Left lobe of liver (tissue), 2 donors: ENCODE measurements around the gene SEC23A. TPM values are rescaled to one million over a fixed set of nuclear protein-coding genes. Genes with fewer than 3 reads are reported as not detected.
"Not testable (repeated sequence)": the region's sequence is repeated elsewhere in the genome, so short reads cannot be mapped to it uniquely, and the experiment has no call there.

Experiments
- ATAC-seq: fragments of 200-7000 bp; cut with Tn5 transposase; one replicate; pipeline ENCODE4 v1.9.1; 2020; ENCODE audit warnings: mild to moderate bottlenecking, moderate library complexity
- DNase-seq: peaks from one replicate; pipeline ENCODE4 v3.0.0-alpha.2; 2020; ENCODE audit warnings: low spot score
- total RNA-seq: library from RNA; stranded (reverse); gene quantifications from one replicate; pipeline ENCODE4 v1.2.1, GENCODE V29; 2021
- donor health status: DM: no; HTN: no; CAD: no; lungs with moderate emphysema.
- donor health status: DM: no; HTN: yes; CAD: no.

SEC23A gene
- total RNA-seq, 1 donor from 2014 or later, result 67.7 TPM

GRCh38 chr14:39094515-39094914, 8.5 kb downstream of the SEC23A start:
- no peak for DNase-seq
- no peak for ATAC-seq

GRCh38 chr14:39091716-39092115, 11.3 kb downstream of the SEC23A start:
- ATAC-seq (no peak), DNase-seq (no peak)

DNA sequence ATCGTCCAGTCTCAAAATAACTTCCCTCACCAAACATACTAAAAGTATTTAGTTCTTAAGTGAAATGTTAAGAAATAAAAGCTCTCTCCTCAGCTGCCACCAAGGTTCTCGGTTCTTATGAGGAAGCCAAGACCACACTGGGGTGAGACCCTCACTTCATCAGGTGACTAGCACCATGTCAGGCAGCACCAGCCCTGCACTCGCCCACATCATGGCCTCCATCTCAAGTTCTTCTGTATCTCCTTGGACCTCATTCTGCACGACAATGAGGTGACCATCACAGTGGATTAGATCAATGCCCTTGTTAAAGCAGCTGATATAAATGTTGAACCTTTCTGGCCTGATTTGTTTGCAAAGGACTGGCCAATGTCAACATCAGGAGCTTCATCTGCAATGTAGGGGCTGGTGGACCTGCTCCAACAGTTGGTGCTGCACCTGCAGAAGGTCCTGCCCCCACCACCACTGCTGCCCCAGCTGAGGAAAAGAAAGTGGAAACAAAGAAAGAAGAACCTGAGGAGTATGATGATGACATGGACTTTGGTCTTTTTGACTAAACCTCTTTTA, 12.4 kb downstream of the SEC23A start:
- ATAC-seq, result peak; percentile 95
- peak; percentile 62 for DNase-seq

DNA sequence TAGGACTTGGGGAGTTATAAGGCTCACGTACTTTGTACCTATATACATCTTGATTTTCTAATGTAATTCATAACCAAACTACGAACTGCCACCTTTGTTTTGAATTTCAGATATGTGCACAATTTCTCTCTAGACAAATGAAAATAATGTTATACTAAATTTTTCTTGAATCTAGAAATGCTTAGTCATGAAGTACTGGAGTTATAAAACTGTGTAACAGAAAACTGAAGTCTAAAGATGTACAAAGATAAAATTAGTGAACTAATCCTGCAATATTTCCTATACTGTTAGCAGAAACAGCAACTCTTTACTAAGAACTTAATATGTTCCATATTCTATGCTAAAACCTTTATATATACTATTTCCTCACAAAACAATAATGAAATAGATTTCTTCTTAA, 15.5 kb downstream of the SEC23A start:
- DNase-seq, result no peak
- no peak for ATAC-seq

GRCh38 chr14:39085933-39086332, 17.1 kb downstream of the SEC23A start:
- DNase-seq (no peak), ATAC-seq (no peak)

GRCh38 chr14:39083127-39083526, 19.9 kb downstream of the SEC23A start:
- DNase-seq, result no peak
- ATAC-seq, result no peak

GRCh38 chr14:39080886-39081285, 22.1 kb downstream of the SEC23A start:
- DNase-seq (no peak), ATAC-seq (no peak)

GRCh38 chr14:39071096-39071495, 31.9 kb downstream of the SEC23A start:
- ATAC-seq, result no peak
- DNase-seq, result no peak

GRCh38 chr14:39069923-39070322, 33.1 kb downstream of the SEC23A start:
- no peak for ATAC-seq

DNA sequence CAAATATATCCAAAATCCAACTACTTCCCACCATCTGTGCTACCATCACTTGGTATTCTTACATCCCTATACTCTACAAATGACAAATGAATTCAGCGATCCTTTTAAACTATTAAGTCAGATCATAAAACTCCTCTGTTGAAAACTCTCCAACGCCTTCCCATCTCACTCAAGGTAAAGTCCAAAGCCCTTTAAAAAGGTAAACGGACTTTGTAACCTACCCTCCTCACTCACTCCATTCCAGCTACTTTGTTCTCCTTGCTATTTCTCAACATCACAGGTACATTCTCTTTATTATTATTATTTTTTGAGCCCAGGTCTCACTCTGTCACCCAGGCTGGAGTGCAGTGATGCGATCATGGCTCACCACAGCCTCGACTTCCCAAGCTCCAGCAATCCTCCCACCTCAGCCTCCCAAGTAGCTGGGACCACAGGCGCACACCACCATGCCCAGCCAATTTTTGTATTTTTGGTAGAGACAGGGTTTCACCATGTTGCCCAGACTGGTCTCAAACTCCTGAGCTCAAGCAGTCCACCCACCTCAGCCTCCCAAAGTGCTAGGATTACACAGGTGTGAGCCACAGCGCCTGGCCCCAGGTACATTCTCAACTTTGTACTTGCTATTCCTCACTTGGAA, 33.7 kb downstream of the SEC23A start:
- not testable (repeated sequence) for DNase-seq
- peak; percentile 70 for ATAC-seq

More at GRCh38 chr14:39069923-39070322, 33.1 kb downstream of the SEC23A start:
- DNase-seq, result no peak

- no peak for ATAC-seq
- no peak for DNase-seq
Observed at GRCh38 chr14:39060818-39061437, 42.1 kb downstream of the SEC23A start.

DNA sequence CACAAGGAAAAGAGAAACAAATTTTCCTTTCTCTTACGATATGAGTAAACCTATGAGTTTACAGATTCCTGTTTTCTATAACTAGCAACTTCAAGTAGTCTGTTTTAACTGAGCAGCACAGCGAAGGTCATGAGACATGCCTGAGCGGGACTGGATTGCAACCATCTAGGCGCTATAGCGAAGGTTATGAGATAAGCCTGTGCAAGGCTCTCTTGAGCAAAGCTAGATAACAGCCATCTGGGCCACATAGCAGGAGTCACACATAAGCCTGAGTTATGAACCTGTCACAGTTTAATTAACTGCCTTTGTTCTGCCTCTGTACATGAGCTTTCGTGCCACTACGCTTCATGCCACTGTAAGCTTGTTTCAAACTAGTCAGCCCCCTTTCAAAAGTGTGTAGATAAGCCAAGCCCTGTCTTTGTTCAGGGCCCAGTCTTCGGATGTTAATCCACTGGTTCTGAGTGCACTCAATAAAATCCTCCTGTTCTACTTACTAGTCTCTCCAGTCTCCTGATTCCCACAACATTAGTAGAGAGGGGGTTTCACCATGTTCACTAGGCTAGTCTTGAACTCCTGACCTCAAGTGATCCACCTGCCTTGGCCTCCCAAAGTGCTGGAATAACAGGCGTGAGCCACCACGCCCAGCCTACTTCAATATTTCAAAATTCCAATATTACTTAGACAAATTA, 47.1 kb downstream of the SEC23A start:
- ATAC-seq (peak; percentile 31), DNase-seq (no peak)

DNA sequence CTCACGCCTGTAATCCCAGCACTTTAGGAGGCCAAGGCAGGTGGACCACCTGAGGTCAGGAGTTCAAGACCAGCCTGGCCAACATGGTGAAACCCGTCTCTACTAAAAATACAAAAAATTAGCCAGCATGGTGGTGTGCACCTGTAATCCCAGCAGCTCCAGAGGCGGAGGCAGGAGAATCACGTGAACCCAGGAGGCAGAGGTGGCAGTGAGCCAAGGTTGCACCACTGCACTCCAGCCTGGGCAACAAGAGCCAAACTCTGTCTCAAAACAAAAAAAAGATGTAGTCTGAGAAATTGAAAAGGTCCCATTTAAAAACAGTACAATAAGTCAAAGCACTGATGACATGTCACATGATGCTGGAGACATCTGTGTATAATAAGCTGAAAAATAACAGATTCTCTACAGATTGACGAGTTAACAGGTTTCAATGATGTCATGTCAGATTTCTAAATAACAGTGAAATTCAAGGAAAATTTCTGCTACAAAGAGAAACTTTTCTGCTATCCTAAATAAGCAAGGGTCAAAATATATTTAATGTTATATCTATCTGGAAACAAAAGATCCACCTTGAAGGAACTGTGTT, 50.1 kb downstream of the SEC23A start:
- peak; percentile 31 for ATAC-seq
- not testable (repeated sequence) for DNase-seq

DNA sequence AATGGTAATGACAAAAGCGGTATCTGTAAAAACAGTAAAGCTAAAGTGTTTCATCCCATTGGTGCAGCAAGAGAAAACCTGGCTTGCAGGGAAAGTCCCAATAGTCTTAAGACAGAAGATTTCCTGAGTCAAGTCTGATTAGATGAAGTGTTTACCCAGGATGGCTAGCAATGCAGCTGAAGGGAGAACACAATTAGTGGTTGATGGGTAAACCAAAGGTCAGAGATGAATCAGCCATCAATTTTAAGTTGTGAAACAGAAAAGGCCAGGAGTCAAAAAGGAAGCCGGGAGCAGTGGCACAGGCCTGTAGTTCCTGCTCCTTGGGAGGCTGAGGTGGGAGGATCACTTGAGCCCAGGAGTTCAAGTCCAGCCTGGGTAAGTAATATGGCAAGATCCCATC, 52.6 kb downstream of the SEC23A start:
- no peak for DNase-seq
- ATAC-seq, result peak; percentile 31

DNA sequence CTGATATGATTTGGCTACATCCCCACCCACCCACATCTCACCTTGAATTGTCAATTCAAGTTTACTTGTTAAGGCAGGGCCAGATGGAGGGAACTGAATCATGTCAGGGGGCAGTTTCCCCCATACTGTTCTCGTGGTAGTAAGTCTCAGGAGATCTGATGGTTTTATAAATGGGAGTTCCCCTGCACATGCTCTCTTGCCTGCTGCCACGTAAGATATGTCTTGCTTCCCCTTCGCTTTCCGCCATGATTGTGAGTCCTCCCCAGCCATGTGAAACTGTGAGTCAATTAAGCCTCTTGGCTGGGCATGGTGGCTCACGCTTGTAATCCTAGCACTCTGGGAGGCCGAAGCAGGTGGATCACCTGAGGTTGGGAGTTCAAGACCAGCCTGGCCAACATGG, 57.1 kb downstream of the SEC23A start:
- ATAC-seq, DNase-seq: not testable (repeated sequence)

- DNase-seq (no peak), ATAC-seq (no peak)
Observed at GRCh38 chr14:39043352-39043943, 59.6 kb downstream of the SEC23A start.

- ATAC-seq, result no peak
- no peak for DNase-seq
Observed at GRCh38 chr14:39040529-39040928, 62.5 kb downstream of the SEC23A start.

GRCh38 chr14:39038542-39038941, 64.5 kb downstream of the SEC23A start:
- no peak for DNase-seq
- no peak for ATAC-seq

DNA sequence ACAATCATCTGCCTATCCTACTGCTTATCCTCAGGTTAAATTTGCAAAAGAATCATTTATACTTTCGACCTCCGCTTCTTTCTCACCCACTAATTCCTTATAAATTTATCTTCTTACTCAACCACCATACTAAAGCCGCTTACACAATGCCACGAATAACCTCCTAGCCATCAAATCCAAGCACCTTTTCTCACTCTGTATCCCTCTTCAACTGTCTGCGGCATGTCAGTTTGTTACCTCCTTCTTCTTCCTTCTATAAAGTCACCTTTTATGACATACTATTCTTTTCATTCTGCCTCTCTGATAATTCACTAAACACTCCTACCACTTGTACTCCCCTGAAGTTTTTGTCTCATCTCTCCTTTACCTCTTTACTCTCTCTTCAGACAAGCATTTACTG, 66.3 kb downstream of the SEC23A start:
- no peak for ATAC-seq
- DNase-seq, result no peak

- DNase-seq (no peak), ATAC-seq (no peak)
Observed at GRCh38 chr14:39035336-39035735, 67.7 kb downstream of the SEC23A start.
